Right lobe of liver (tissue), 4 donors: ENCODE results near the gene NRDC.

Experiments
- CTCF ChIP-seq, 4 donors: fragments of 200-600 bp in 3 of 4; fragments of 450-650 bp in 1 of 4; IDR thresholded peaks; one replicate each; pipeline versions ENCODE4 v1.5.1 to v1.8.0; 2016 to 2022; ENCODE audit warnings: antibody characterized with exemption in 4 of 4, mild to moderate bottlenecking in 2 of 4
- POLR2A ChIP-seq: fragments of 450-650 bp; IDR thresholded peaks from one replicate; pipeline ENCODE4 v1.6.1; 2017; ENCODE audit warnings: antibody characterized with exemption, mild to moderate bottlenecking
- donor health status: DM: no; HTN: no; CAD: no.
- donor health status: DM: no; HTN: no; CAD: no.
- donor health status: DM: no; HTN: yes; CAD: no.

GRCh38 chr1:51758310-51758709, 120.2 kb downstream of the NRDC start:
- TF ChIP-seq CTCF (IDR thresholded peaks at IDR 0.05) (no peak), POLR2A (no peak)
